HepG2 (cell line): ENCODE measurements around the gene CD7. TPM values are rescaled to one million over a fixed set of nuclear protein-coding genes. Genes with fewer than 3 reads are reported as not detected.

Experiments used
- ARID4A ChIP-seq: sonication (generic); formaldehyde crosslinking; IDR thresholded peaks from 2 replicates; pipeline ENCODE4 v1.5.0; 2020; ENCODE audit warnings: mild to moderate bottlenecking, missing genetic modification reagents, borderline replicate concordance
- ATF5 ChIP-seq: sonication (generic); formaldehyde crosslinking; IDR thresholded peaks from 2 replicates; pipeline ENCODE4 v1.4.0; 2020; ENCODE audit warnings: mild to moderate bottlenecking, low read depth, missing genetic modification reagents
- FIP1L1 ChIP-seq: fragments of 200-400 bp; formaldehyde crosslinking; IDR thresholded peaks from 2 replicates; pipeline ENCODE4 v1.6.1; 2018; ENCODE audit warnings: low read depth, mild to moderate bottlenecking, low read length, moderate library complexity, borderline replicate concordance; ENCODE audit not compliant: insufficient read depth
- GPN1 ChIP-seq: sonication (generic); formaldehyde crosslinking; IDR thresholded peaks from 2 replicates; pipeline ENCODE4 v1.5.1; 2020; ENCODE audit warnings: missing genetic modification reagents, borderline replicate concordance
- HNF1A ChIP-seq, 2 experiments: sonication (generic) in 1 of 2; formaldehyde crosslinking in 1 of 2; IDR thresholded peaks; 2 replicates each; pipeline versions ENCODE4 v1.4.0 to v1.6.1; 2016 to 2020; ENCODE audit warnings: borderline replicate concordance in 1 of 2, low read depth in 1 of 2, mild to moderate bottlenecking in 1 of 2, missing genetic modification reagents in 1 of 2
- MED8 ChIP-seq: sonication (generic); formaldehyde crosslinking; IDR thresholded peaks from 2 replicates; pipeline ENCODE4 v1.8.1; 2023; ENCODE audit warnings: mild to moderate bottlenecking, missing genetic modification reagents; ENCODE audit not compliant: insufficient replicate concordance
- NCOR1 ChIP-seq: fragments of 200-600 bp; sonication (generic); IDR thresholded peaks from 2 replicates; pipeline ENCODE4 v1.7.0; 2017; ENCODE audit warnings: antibody characterized with exemption, low read length, borderline replicate concordance
- NONO ChIP-seq, 2 experiments: fragments of 450-650 bp in 1 of 2; sonication (generic) in 1 of 2; formaldehyde crosslinking in 1 of 2; IDR thresholded peaks in 1 of 2; conservative IDR thresholded peaks in 1 of 2; 2 replicates each; pipeline versions ENCODE4 v1.6.1 to v1.8.0; 2017 to 2022; ENCODE audit warnings: mild to moderate bottlenecking in 1 of 2, missing genetic modification reagents in 1 of 2, moderate library complexity in 1 of 2
- REST ChIP-seq, 2 experiments: IDR thresholded peaks; 2 replicates each; pipeline ENCODE4 v1.6.1; 2011 to 2012; ENCODE audit warnings: low read length in 2 of 2, borderline replicate concordance in 1 of 2, low read depth in 1 of 2, mild to moderate bottlenecking in 1 of 2, moderate library complexity in 1 of 2
- RFX1 ChIP-seq: fragments of 450-650 bp; IDR thresholded peaks from 2 replicates; pipeline ENCODE4 v1.6.1; 2017
- SOX6 ChIP-seq, 2 experiments: fragments of 450-650 bp in 1 of 2; sonication (generic) in 1 of 2; formaldehyde crosslinking in 1 of 2; IDR thresholded peaks; 2 replicates each; pipeline versions ENCODE4 v1.4.0 to v1.6.1; 2017 to 2020; ENCODE audit warnings: antibody characterized with exemption in 1 of 2, mild to moderate bottlenecking in 1 of 2, missing genetic modification reagents in 1 of 2
- SP4 ChIP-seq: sonication (generic); formaldehyde crosslinking; IDR thresholded peaks from 2 replicates; pipeline ENCODE4 v1.8.1; 2023; ENCODE audit warnings: mild to moderate bottlenecking, missing genetic modification reagents
- XBP1 ChIP-seq: sonication (generic); formaldehyde crosslinking; IDR thresholded peaks from 2 replicates; pipeline ENCODE4 v1.5.0; 2020; ENCODE audit warnings: missing genetic modification reagents
- ZNF768 ChIP-seq: sonication (generic); formaldehyde crosslinking; IDR thresholded peaks from 2 replicates; pipeline ENCODE4 v1.4.0; 2020; ENCODE audit warnings: missing genetic modification reagents
- polyA plus RNA-seq, 8 experiments: library from polyadenylated mRNA; depleted of rRNA in 3 of 8; stranded (reverse) in 7 of 8; unstranded in 1 of 8; fragments of >200 nt; fragmentation: Illumina TruSeq in 4 of 8; extraction: Trizol in 4 of 8; gene quantifications; 2 replicates each; pipeline versions ENCODE4 v1.2.1 to v1.2.3, GENCODE V29; 2011 to 2016; ENCODE audit warnings: low read depth in 4 of 8, missing spikeins in 1 of 8, mixed read lengths in 1 of 8; ENCODE audit not compliant: insufficient read depth in 1 of 8
- total RNA-seq, 5 experiments: library from RNA; depleted of rRNA; stranded (reverse); fragments of >200 nt; fragmentation: Illumina TruSeq; extraction: Trizol; gene quantifications; 2 replicates each; pipeline ENCODE4 v1.2.3, GENCODE V29; 2016; ENCODE audit warnings: low read depth in 1 of 5

The CD7 gene
- total and polyA plus RNA-seq, 2 of the 13 experiments (the other 11 are each of a cell fraction or from before 2014, with no cell fraction given): 67.6 to 76.4 TPM

GRCh38 chr17:82342361-82343079 is 25.1 kb upstream of the CD7 start (continued):
- TF ChIP-seq NONO (IDR thresholded peaks at IDR 0.05) (no peak), NONO (CRISPR knock-in tag; conservative IDR thresholded peaks at IDR 0.05) (no peak), HNF1A (IDR thresholded peaks at IDR 0.05; ENCODE audit: low read depth) (no peak), HNF1A (CRISPR knock-in tag; IDR thresholded peaks at IDR 0.05; ENCODE audit: borderline replicate concordance) (peak; percentile 40; the same call in 1 of the 2 replicates), GPN1 (CRISPR knock-in tag) (no peak), ARID4A (CRISPR knock-in tag) (peak; percentile 31; the same call in 1 of the 2 replicates), FIP1L1 (no peak), SP4 (CRISPR knock-in tag) (no peak), RFX1 (no peak), XBP1 (no peak), ATF5 (no peak; the same call in 1 of the 2 replicates), SOX6 (IDR thresholded peaks at IDR 0.05) (no peak), SOX6 (CRISPR knock-in tag; IDR thresholded peaks at IDR 0.05) (peak; percentile 49), REST (IDR thresholded peaks at IDR 0.05; ENCODE audit: borderline replicate concordance in 1 of 2, low read depth in 1 of 2, low read length in 2 of 2) (no peak), MED8 (CRISPR knock-in tag) (peak; percentile 56), NCOR1 (no peak), ZNF768 (CRISPR knock-in tag) (peak; percentile 32; the same call in 1 of the 2 replicates)
